ENCODE measurements around the gene FAM83D.
"Not testable (repeated sequence)": the region's sequence is repeated elsewhere in the genome, so short reads cannot be mapped to it uniquely, and the experiment has no call there.

FAM83D gene

GRCh38 chr20:38969708-38970107 is 43.5 kb downstream of the FAM83D start:
- FAIRE-seq = no peak

- FAIRE-seq = no peak
These were observed 44.1 kb downstream of the FAM83D start for GRCh38 chr20:38970302-38970701.

GRCh38 chr20:38973107-38973506 is 46.9 kb downstream of the FAM83D start:
- no peak for FAIRE-seq

- no peak for FAIRE-seq
These were observed 47.4 kb downstream of the FAM83D start for GRCh38 chr20:38973645-38974044.

- FAIRE-seq = no peak
These were observed 49.4 kb downstream of the FAM83D start for GRCh38 chr20:38975539-38976120.

GRCh38 chr20:38979434-38979833 is 53.2 kb downstream of the FAM83D start:
- no peak for FAIRE-seq

- FAIRE-seq = no peak
These were observed 53.6 kb downstream of the FAM83D start for GRCh38 chr20:38979842-38980241.

- FAIRE-seq = no peak
These were observed 56.1 kb downstream of the FAM83D start for GRCh38 chr20:38982291-38982690.

GRCh38 chr20:38985060-38985459 is 58.8 kb downstream of the FAM83D start:
- no peak for FAIRE-seq

GRCh38 chr20:38985603-38986170 is 59.5 kb downstream of the FAM83D start:
- no peak for FAIRE-seq

- no peak for FAIRE-seq
These were observed 60.4 kb downstream of the FAM83D start for GRCh38 chr20:38986663-38987062.

- no peak for FAIRE-seq
These were observed 61.6 kb downstream of the FAM83D start for GRCh38 chr20:38987777-38988176.

- no peak for FAIRE-seq
These were observed 64.5 kb downstream of the FAM83D start for GRCh38 chr20:38990728-38991127.

GRCh38 chr20:38991814-38992704 is 65.8 kb downstream of the FAM83D start:
- no peak for FAIRE-seq

- no peak for FAIRE-seq
These were observed 69.4 kb downstream of the FAM83D start for GRCh38 chr20:38995536-38996044.

GRCh38 chr20:38996866-38997265 is 70.6 kb downstream of the FAM83D start:
- not testable (repeated sequence) for FAIRE-seq

- FAIRE-seq = no peak
These were observed 71.4 kb downstream of the FAM83D start for GRCh38 chr20:38997622-38998021.

GRCh38 chr20:38999217-38999616 is 73.0 kb downstream of the FAM83D start:
- no peak for FAIRE-seq

GRCh38 chr20:38999965-39000910 is 74.0 kb downstream of the FAM83D start:
- FAIRE-seq = no peak

Measured in A204.1 (cell line).